Activated T-helper 1 cell treated with anti-CD3 and anti-CD28 coated beads, Interleukin-2, amount 50 U/mL, for 16 hours (primary cell): ENCODE data around the gene R3HDM1.
"Not testable (repeated sequence)": the region's sequence is repeated elsewhere in the genome, so short reads cannot be mapped to it uniquely, and the experiment has no call there.

Experiments
- DNase-seq, 2 donors: peaks; one replicate each; pipeline ENCODE4 v3.0.0-alpha.2; 2020; ENCODE audit warnings: low read depth in 1 of 2, low spot score in 1 of 2

The R3HDM1 gene

GRCh38 chr2:135531231-135532197 is at the start of gene R3HDM1:
R3HDM1 (plus strand) TSS chr2:135531484; CDS start chr2:135604846, 73,362 bp downstream.
- DNase-seq, result peak; percentile 79 to 87

GRCh38 chr2:135485441-135485840 is 45.8 kb upstream of the R3HDM1 start:
- DNase-seq, result no peak

GRCh38 chr2:135490376-135490775 is 40.9 kb upstream of the R3HDM1 start:
- DNase-seq, result no peak

GRCh38 chr2:135494503-135494902 is 36.8 kb upstream of the R3HDM1 start:
- no peak for DNase-seq

GRCh38 chr2:135494917-135495316 is 36.4 kb upstream of the R3HDM1 start:
- DNase-seq, result no peak

GRCh38 chr2:135498588-135498987 is 32.7 kb upstream of the R3HDM1 start:
- not testable (repeated sequence) for DNase-seq

- DNase-seq, result no peak
Measured at GRCh38 chr2:135504811-135505210, 26.5 kb upstream of the R3HDM1 start.

- DNase-seq, result no peak
Measured at GRCh38 chr2:135510577-135510976, 20.7 kb upstream of the R3HDM1 start.

GRCh38 chr2:135512099-135512498 is 19.2 kb upstream of the R3HDM1 start:
- DNase-seq, result no peak

- DNase-seq, result no peak
Measured at GRCh38 chr2:135525786-135526185, 5.5 kb upstream of the R3HDM1 start.

GRCh38 chr2:135528006-135528405 is 3.3 kb upstream of the R3HDM1 start:
- DNase-seq, result no peak

GRCh38 chr2:135530313-135531230 is 712 bp upstream of the R3HDM1 start, which contains the start of gene ZRANB3:
ZRANB3 (minus strand) TSS chr2:135531218.
- DNase-seq, result peak; percentile 82 to 86

- DNase-seq, result no peak
Measured at GRCh38 chr2:135532581-135532980, 1.3 kb downstream of the R3HDM1 start.

- not testable (repeated sequence) for DNase-seq
Measured at GRCh38 chr2:135533545-135533944, 2.3 kb downstream of the R3HDM1 start.

GRCh38 chr2:135546436-135546835 is 15.2 kb downstream of the R3HDM1 start:
- no peak for DNase-seq

- no peak for DNase-seq
Measured at GRCh38 chr2:135547311-135547710, 16.0 kb downstream of the R3HDM1 start.

GRCh38 chr2:135551356-135551755 is 20.1 kb downstream of the R3HDM1 start:
- no peak for DNase-seq

GRCh38 chr2:135552887-135553286 is 21.6 kb downstream of the R3HDM1 start:
- DNase-seq, result no peak

- DNase-seq, result no peak
Measured at GRCh38 chr2:135555311-135555710, 24.0 kb downstream of the R3HDM1 start.

- no peak for DNase-seq
Measured at GRCh38 chr2:135557530-135557929, 26.2 kb downstream of the R3HDM1 start.

- no peak for DNase-seq
Measured at GRCh38 chr2:135561925-135562324, 30.6 kb downstream of the R3HDM1 start.

- no peak for DNase-seq
Measured at GRCh38 chr2:135563793-135564192, 32.5 kb downstream of the R3HDM1 start.
